ENCODE measurements around the gene PCDH18.

PCDH18 gene

GRCh38 chr4:137471895-137472294 is 60.4 kb downstream of the PCDH18 start:
- peak; percentile 14 for DNase-seq (ENCODE audit: low read depth)

GRCh38 chr4:137471461-137471860 is 60.8 kb downstream of the PCDH18 start:
- no peak for DNase-seq (ENCODE audit: low read depth)

- no peak for DNase-seq (ENCODE audit: low read depth)
These were observed 61.5 kb downstream of the PCDH18 start for GRCh38 chr4:137470806-137471205.

All from ELR (cell line).